ENCODE measurements around the gene AKAP8.

DNA sequence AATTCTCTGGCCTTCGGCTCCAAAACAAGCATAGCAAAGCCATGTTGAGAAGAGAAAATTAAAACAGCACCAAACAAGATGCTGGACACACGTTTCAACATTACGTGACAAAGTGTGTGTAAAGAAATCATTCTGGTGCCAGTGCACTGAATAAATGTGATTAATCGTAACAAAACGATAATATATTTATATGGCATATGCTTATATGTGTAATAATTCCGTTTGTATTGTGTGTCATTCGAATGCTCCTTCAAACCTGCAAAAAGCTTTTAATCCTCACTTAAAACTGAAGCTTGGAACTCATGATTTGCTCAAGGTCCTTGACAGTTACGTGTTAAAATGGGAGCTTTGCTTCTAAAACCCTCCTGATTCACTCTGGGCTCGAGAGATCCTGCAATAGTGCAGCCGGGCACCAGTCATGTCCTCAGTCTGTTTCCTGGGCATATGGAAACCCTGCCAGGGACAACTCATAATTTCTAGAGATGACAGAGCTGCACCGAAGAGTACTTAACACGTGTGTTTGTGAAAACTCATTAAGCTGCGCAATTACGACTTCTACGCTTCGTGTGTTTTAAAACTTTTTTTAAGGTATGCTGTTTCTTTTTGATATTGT, 39.9 kb upstream of the AKAP8 start:
- TF ChIP-seq POLR2A (IDR thresholded peaks at IDR 0.05): no peak
- no peak for TF ChIP-seq CTCF (IDR thresholded peaks at IDR 0.05)

Data from thyroid gland (tissue), 4 donors.